Thyroid gland (tissue), 4 donors: ENCODE data around the gene JUN. TPM values are rescaled to one million over a fixed set of nuclear protein-coding genes. Genes with fewer than 3 reads are reported as not detected.

Experiments used
- DNase-seq, 2 donors: peaks; one replicate each; pipeline ENCODE4 v3.0.0-alpha.2; 2019
- H3K27ac ChIP-seq, 3 donors: fragments of 200-600 bp; sonication (generic); 1 replicate in 2 of 3; 2 replicates in 1 of 3; pipeline ENCODE4 v1.5.1; 2016 to 2019; ENCODE audit warnings: mild to moderate bottlenecking in 1 of 3, moderate library complexity in 1 of 3
- H3K27me3 ChIP-seq: fragments of 200-600 bp; sonication (generic); one replicate; pipeline ENCODE4 v1.5.1; 2019
- H3K36me3 ChIP-seq, 2 donors: fragments of 200-600 bp; sonication (generic); one replicate each; pipeline ENCODE4 v1.5.1; 2016 to 2019
- H3K4me1 ChIP-seq, 2 donors: fragments of 200-600 bp; sonication (generic); one replicate each; pipeline ENCODE4 v1.5.1; 2017 to 2019
- H3K4me3 ChIP-seq, 3 donors: fragments of 200-600 bp; sonication (generic); replicated peaks in 1 of 3; 1 replicate in 2 of 3; 2 replicates in 1 of 3; pipeline ENCODE4 v1.5.1; 2016; ENCODE audit warnings: mild to moderate bottlenecking in 1 of 3
- H3K9me3 ChIP-seq: fragments of 200-600 bp; sonication (generic); one replicate; pipeline ENCODE4 v1.5.1; 2017
- CTCF ChIP-seq, 6 experiments: fragments of 200-600 bp in 3 of 6; fragments of 450-650 bp in 3 of 6; sonication (generic) in 3 of 6; IDR thresholded peaks; one replicate each; pipeline ENCODE4 v1.5.1; 2016 to 2019; ENCODE audit warnings: antibody characterized with exemption in 6 of 6, mild to moderate bottlenecking in 2 of 6, inconsistent platforms in 1 of 6, moderate library complexity in 1 of 6
- POLR2A ChIP-seq, 2 donors: fragments of 450-650 bp; IDR thresholded peaks; one replicate each; pipeline ENCODE4 v1.6.1; 2017; ENCODE audit warnings: antibody characterized with exemption in 2 of 2, mild to moderate bottlenecking in 2 of 2, moderate library complexity in 1 of 2
- WGBS, 2 donors: methylation state at CpG; one replicate each; pipeline ENCODE4 v1.1.5; 2017; 5-methylcytosine and 5-hydroxymethylcytosine counted together
- intact Hi-C: fragments of 100-400 bp; cut with DNase I; formaldehyde crosslinking; loops from one replicate; pipeline ENCODE4 v1.15.1; 2023
- total RNA-seq, 4 donors: library from RNA; depleted of rRNA; stranded (reverse); fragments of >200 nt; gene quantifications; one replicate each; pipeline ENCODE4 v1.2.3, GENCODE V29; 2016

Gene JUN
- total RNA-seq, 4 donors from 2014 or later: 124 to 283 (median 133) TPM

DNA sequence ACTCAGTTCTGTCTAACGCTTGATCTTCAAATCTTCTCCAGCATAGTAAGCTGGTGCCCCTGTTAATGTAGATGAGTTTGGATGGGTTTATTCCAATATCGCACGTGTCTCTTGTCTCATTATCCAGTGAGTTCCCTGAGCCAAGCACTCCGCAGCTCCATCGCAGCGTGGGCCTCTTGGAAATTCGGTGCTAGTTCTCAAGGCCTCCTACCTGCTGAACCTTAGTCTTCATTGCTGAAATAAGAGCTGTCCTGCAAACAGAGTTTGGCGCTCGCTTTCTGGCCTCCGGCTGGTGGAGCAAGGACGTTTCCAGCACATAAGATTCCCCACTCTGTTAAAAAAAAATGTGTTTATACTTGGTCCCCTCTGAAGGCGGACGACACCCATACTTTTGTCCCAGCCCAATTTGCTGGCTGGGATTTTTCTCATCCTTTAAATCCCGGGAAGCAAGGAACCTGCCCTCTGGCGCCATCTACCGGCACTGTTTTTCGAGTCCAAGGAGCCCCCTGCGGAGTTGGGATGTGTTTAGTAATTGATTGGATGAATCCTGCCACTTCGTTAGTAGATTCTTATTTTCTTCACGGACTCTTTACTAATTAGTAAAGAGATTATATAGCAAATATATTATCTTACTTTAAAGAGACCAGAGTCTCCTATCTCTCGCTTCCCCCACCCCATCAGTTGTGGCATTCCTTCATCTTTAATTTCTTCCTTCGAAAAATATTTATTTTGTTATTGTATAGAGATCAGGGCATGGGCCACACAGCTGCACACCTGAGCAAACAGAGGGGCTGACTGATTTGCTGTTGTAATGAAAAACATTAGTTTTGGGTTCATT lies 14.7 kb downstream of the JUN start:
- Histone ChIP-seq H3K27ac (no peak overlapping the region), H3K36me3 (no peaks in the 10 kb centered on the region), H3K4me3 (no peak overlapping the region), H3K27me3 (no peaks in the 10 kb centered on the region), H3K4me1 (peaks cover 4 to 25% of the 10 kb centered on the region in 2 donors), H3K9me3 (no peaks in the 10 kb centered on the region)
- 35 to 37% methylated on average over 22 of the region's 22 CpGs for WGBS, 2 donors
- intact Hi-C loops: loop anchor here (2.0 kb wide), 1 partner anchor 28 kb away; no protein-coding TSS in a partner anchor
- no peak for TF ChIP-seq POLR2A (IDR thresholded peaks at IDR 0.05)
- peak; percentile 63 to 88 (median 72) for TF ChIP-seq CTCF (IDR thresholded peaks at IDR 0.05)
- DNase-seq: peak; percentile 79 to 86

GRCh38 chr1:58768191-58768731 lies 15.6 kb downstream of the JUN start:
- Histone ChIP-seq H3K27ac (no peak overlapping the region), H3K9me3 (no peaks in the 10 kb centered on the region), H3K36me3 (no peaks in the 10 kb centered on the region), H3K4me1 (peaks cover 9 to 25% of the 10 kb centered on the region in 2 donors), H3K27me3 (no peaks in the 10 kb centered on the region), H3K4me3 (no peak overlapping the region)
- DNase-seq: no peak
- WGBS, 2 donors: 81 to 87% methylated on average over 5 of the region's 5 CpGs
- intact Hi-C loops: loop anchor here (2.0 kb wide), 1 partner anchor 27 kb away; no protein-coding TSS in a partner anchor
- TF ChIP-seq POLR2A (IDR thresholded peaks at IDR 0.05): no peak
- TF ChIP-seq CTCF (IDR thresholded peaks at IDR 0.05): no peak

DNA sequence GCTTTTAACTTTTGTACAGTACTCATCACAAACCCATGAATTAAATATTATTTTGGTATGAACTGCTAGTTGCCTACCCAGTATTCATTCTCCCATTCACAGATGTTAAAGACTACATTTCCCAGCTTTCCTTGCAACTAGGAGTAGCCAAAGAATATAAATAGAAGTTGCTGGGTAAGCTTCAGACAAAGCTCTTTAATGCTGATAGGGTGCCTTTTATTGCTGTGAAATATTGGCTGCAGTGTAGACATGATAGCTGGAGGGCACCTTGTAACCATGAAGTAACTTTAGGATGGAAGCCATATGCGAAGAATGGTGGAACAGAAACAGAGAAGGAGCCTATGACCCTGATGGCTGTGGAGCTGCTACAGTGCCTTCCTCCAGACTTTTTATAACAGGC lies 16.7 kb downstream of the JUN start:
- peaks cover 10 to 27% of the 10 kb centered on the region in 2 donors for H3K4me1 ChIP-seq
- TF ChIP-seq POLR2A (IDR thresholded peaks at IDR 0.05) (no peak), CTCF (IDR thresholded peaks at IDR 0.05) (no peak)
- H3K4me3 ChIP-seq: no peak overlapping the region
- H3K36me3 ChIP-seq: no peaks in the 10 kb centered on the region
- no peak overlapping the region for H3K27ac ChIP-seq
- H3K9me3 ChIP-seq: no peaks in the 10 kb centered on the region
- no peaks in the 10 kb centered on the region for H3K27me3 ChIP-seq
- intact Hi-C loops: no loop called here
- no peak for DNase-seq
- 96% methylated on average over 1 of the region's 1 CpG for WGBS, 2 donors

DNA sequence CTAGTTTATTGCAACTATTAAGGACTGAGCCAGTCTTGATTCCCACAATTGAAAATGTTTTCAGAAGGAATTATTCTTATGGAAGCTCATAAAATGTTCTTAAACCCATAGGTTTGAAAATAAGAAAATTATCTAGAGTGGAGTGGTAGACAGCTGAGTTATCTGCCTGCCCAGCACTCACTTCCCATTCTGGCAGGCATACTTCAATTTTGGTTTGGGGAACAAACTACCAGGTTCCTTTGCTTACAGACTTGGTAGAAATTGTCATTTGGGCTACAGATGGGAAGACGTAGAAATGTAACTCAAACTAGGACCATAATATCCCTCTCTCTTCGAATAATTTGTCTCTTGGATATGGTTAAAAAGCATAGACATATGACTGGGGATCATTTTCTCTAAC lies 18.4 kb downstream of the JUN start:
- Histone ChIP-seq H3K27ac (no peak overlapping the region), H3K27me3 (no peaks in the 10 kb centered on the region), H3K4me1 (peaks cover 10 to 27% of the 10 kb centered on the region in 2 donors), H3K9me3 (no peaks in the 10 kb centered on the region), H3K4me3 (no peak overlapping the region), H3K36me3 (no peaks in the 10 kb centered on the region)
- TF ChIP-seq CTCF (IDR thresholded peaks at IDR 0.05): no peak
- no peak for TF ChIP-seq POLR2A (IDR thresholded peaks at IDR 0.05)
- DNase-seq: no peak
- intact Hi-C loops: no loop called here
- 97 to 100% methylated on average over 2 of the region's 2 CpGs for WGBS, 2 donors

DNA sequence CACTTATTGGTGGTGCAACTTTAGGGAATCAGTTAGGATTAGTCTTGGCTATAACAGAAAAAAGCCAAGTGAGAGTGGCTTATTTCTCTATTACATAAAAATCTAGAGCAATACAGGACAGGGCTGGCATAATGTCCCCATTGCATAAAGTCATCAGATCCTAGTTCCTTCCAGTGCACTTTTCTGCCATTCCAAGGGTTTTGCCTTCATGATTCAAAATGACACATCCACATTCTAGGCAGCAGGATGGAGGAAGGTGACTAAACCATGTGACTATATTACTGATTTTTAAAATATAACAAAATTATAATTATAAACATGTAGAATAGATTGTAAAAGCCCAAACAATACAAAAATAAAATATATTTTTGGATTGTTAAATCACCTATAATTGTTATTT lies 18.8 kb downstream of the JUN start:
- intact Hi-C loops: no loop called here
- peak overlapping the region in 2 of 3 donors; percentile 32 to 74 for H3K27ac ChIP-seq
- H3K4me1 ChIP-seq: peaks cover 10 to 27% of the 10 kb centered on the region in 2 donors
- no peak for DNase-seq
- no peak overlapping the region for H3K4me3 ChIP-seq
- H3K27me3 ChIP-seq: no peaks in the 10 kb centered on the region
- no peaks in the 10 kb centered on the region for H3K9me3 ChIP-seq
- no peak for TF ChIP-seq CTCF (IDR thresholded peaks at IDR 0.05)
- TF ChIP-seq POLR2A (IDR thresholded peaks at IDR 0.05): no peak
- H3K36me3 ChIP-seq: no peaks in the 10 kb centered on the region
